Testis (tissue), 3 donors: ENCODE results near the gene LBHD2. TPM values are rescaled to one million over a fixed set of nuclear protein-coding genes. Genes with fewer than 3 reads are reported as not detected.

Source experiments
- DNase-seq: peaks from one replicate; pipeline ENCODE4 v3.0.0-alpha.2; 2019
- H3K27ac ChIP-seq, 2 donors: fragments of 200-600 bp; sonication (generic); one replicate each; pipeline ENCODE4 v1.5.1; 2019
- H3K27me3 ChIP-seq: fragments of 200-600 bp; sonication (generic); one replicate; pipeline ENCODE4 v1.5.1; 2019
- H3K36me3 ChIP-seq: fragments of 200-600 bp; sonication (generic); one replicate; pipeline ENCODE4 v1.5.1; 2017; ENCODE audit warnings: low read depth; ENCODE audit errors: missing control alignments
- H3K4me1 ChIP-seq: fragments of 200-600 bp; sonication (generic); one replicate; pipeline ENCODE4 v1.5.1; 2019
- H3K4me3 ChIP-seq, 2 donors: fragments of 200-600 bp; sonication (generic); one replicate each; pipeline ENCODE4 v1.5.1; 2017 to 2019
- H3K9me3 ChIP-seq: fragments of 200-600 bp; sonication (generic); one replicate; pipeline ENCODE4 v1.5.1; 2017
- POLR2A ChIP-seq: fragments of 450-650 bp; IDR thresholded peaks from one replicate; pipeline ENCODE4 v1.6.1; 2017; ENCODE audit warnings: antibody characterized with exemption, mild to moderate bottlenecking, moderate library complexity
- WGBS, 2 donors: methylation state at CpG; one replicate each; pipeline ENCODE4 v1.1.5; 2018; 5-methylcytosine and 5-hydroxymethylcytosine counted together
- intact Hi-C: fragments of 100-400 bp; cut with DNase I; formaldehyde crosslinking; loops from one replicate; pipeline ENCODE4 v1.15.1; 2023; ENCODE audit warnings: low total_unique reads
- polyA plus RNA-seq: library from polyadenylated mRNA; stranded (reverse); fragments of 350-450 nt; fragmentation: Illumina TruSeq; extraction: RNeasy Lipid Tissue Mini Kit (QIAGEN cat#74804); gene quantifications from one replicate; pipeline ENCODE4 v1.2.3, GENCODE V29; 2014; ENCODE audit warnings: low read depth, low replicate concordance; ENCODE audit not compliant: insufficient read depth
- total RNA-seq, 2 donors: library from RNA; depleted of rRNA; stranded (reverse); fragments of >200 nt; gene quantifications; one replicate each; pipeline ENCODE4 v1.2.3, GENCODE V29; 2016
- TF ChIP-seq, protein P1 (sequence below), 3 experiments: fragments of 450-650 bp in 2 of 3; fragments of 200-600 bp in 1 of 3; sonication (generic) in 1 of 3; IDR thresholded peaks; one replicate each; pipeline ENCODE4 v1.5.1; 2016 to 2019; ENCODE audit warnings: antibody characterized with exemption in 3 of 3, mild to moderate bottlenecking in 2 of 3, moderate library complexity in 1 of 3

The LBHD2 gene
- total and polyA plus RNA-seq, 3 donors from 2014 or later, result 1.9 to 5.6 (median 3.9) TPM

DNA sequence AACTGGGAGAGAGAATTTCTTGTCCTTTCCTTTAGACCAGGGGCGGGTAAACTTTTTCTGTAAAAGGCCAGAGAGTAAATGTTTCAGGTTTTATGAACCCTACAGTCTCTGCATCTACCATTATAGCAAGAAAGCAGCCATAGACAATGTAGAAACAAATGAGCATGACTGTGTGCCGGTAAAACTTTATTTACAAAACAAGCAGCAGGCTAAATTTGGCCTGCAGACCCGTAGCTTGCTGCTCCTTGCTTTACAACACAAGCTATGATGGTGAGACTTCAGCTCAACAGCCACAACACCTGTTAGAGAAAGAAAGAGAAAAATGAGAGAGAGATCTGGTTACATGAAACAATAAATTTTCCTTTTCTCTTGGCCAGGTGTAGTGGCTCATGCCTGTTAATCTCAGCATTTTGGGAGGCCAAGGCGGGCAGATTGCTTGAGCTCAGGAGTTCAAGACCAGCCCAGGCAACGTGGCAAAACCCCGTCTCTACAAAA lies 22.5 kb upstream of the LBHD2 start:
- H3K9me3 ChIP-seq, result no peaks in the 10 kb centered on the region
- 88 to 92% methylated on average over 6 of the region's 6 CpGs for WGBS, 2 donors
- H3K27me3 ChIP-seq, result no peaks in the 10 kb centered on the region

DNA sequence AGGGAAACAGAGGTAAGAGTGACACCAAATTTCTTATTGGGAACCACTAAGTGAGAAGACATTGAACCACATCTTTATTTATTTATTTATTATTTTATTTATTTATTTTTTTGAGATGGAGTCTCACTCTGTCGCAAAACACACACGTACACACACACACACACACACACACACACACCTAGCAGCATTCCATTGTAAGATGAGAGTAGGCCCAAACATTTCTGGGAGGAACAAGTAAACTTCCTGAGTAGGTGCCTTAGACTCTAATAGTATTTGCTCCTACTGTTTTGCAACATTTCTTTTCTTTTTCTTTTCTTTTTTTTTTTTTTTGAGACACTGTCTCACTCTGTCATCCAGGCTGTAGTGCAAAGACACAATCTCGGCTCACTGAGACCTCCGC lies 19.6 kb upstream of the LBHD2 start:
- H3K4me1 ChIP-seq, result peaks cover 6% of the 10 kb centered on the region
- TF ChIP-seq, protein P1, sequence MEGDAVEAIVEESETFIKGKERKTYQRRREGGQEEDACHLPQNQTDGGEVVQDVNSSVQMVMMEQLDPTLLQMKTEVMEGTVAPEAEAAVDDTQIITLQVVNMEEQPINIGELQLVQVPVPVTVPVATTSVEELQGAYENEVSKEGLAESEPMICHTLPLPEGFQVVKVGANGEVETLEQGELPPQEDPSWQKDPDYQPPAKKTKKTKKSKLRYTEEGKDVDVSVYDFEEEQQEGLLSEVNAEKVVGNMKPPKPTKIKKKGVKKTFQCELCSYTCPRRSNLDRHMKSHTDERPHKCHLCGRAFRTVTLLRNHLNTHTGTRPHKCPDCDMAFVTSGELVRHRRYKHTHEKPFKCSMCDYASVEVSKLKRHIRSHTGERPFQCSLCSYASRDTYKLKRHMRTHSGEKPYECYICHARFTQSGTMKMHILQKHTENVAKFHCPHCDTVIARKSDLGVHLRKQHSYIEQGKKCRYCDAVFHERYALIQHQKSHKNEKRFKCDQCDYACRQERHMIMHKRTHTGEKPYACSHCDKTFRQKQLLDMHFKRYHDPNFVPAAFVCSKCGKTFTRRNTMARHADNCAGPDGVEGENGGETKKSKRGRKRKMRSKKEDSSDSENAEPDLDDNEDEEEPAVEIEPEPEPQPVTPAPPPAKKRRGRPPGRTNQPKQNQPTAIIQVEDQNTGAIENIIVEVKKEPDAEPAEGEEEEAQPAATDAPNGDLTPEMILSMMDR (IDR thresholded peaks at IDR 0.05), result no peak
- no peak for TF ChIP-seq POLR2A
- H3K27ac ChIP-seq, result no peak overlapping the region
- DNase-seq, result no peak
- H3K27me3 ChIP-seq, result no peaks in the 10 kb centered on the region
- no peaks in the 10 kb centered on the region for H3K36me3 ChIP-seq
- 89 to 94% methylated on average over 4 of the region's 4 CpGs for WGBS, 2 donors
- H3K4me3 ChIP-seq, result no peak overlapping the region
- H3K9me3 ChIP-seq, result no peaks in the 10 kb centered on the region
- intact Hi-C loops, result no loop called here

More for the DNA sequence above, 22.5 kb upstream of the LBHD2 start:
- intact Hi-C loops, result no loop called here
- Histone ChIP-seq H3K4me1 (peaks cover 13% of the 10 kb centered on the region), H3K4me3 (no peak overlapping the region), H3K36me3 (no peaks in the 10 kb centered on the region), H3K27ac (no peak overlapping the region)
- TF ChIP-seq, protein P1 (IDR thresholded peaks at IDR 0.05), result no peak
- no peak for TF ChIP-seq POLR2A
- DNase-seq, result no peak

DNA sequence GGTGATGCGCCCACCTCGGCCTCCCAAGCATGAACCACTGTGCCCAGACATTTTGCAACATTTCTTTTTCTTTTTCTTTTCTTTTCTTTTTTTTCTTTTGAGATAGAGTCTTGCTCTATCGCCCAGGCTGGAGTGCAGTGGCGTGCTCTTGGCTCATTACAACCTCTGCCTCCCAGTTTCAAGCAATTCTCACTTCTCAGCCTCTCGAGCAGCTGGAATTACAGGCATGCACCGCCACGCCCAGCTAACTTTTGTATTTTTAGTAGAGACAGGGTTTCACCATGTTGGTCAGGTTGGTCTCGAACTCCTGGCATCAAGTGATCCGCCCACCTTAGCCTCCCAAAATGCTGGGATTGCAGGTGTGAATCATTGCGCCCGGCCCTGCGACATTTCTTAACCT lies 19.0 kb upstream of the LBHD2 start:
- no peak for DNase-seq
- Histone ChIP-seq H3K4me1 (peaks cover 5% of the 10 kb centered on the region), H3K27me3 (no peaks in the 10 kb centered on the region), H3K9me3 (no peaks in the 10 kb centered on the region), H3K36me3 (no peaks in the 10 kb centered on the region), H3K4me3 (no peak overlapping the region), H3K27ac (no peak overlapping the region)
- 90 to 93% methylated on average over 12 of the region's 12 CpGs for WGBS, 2 donors
- TF ChIP-seq, protein P1 (IDR thresholded peaks at IDR 0.05), result no peak
- no peak for TF ChIP-seq POLR2A
- intact Hi-C loops, result no loop called here

DNA sequence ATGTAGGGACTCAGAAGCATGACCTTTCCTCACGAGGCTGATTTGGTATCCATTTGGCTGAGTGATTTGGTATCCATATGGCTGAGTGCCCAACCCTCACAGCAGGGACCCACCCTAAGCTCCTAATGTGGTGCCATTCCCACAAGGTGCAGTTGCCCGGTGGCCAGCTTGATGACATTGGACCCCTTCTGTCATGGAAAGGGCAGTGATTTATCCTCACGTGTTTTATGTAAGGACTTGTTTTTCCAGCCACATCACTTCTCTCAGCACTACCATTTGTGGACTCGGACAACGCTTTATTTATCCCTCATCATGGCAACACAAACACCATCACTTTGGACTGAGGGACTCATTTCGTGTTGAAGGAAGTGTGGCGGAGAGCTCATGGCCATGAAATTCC lies 18.1 kb upstream of the LBHD2 start:
- peaks cover 5% of the 10 kb centered on the region for H3K4me1 ChIP-seq
- H3K36me3 ChIP-seq, result no peaks in the 10 kb centered on the region
- H3K27me3 ChIP-seq, result no peaks in the 10 kb centered on the region
- intact Hi-C loops, result no loop called here
- WGBS, 2 donors, result 74 to 83% methylated on average over 7 of the region's 7 CpGs
- no peak for TF ChIP-seq POLR2A
- TF ChIP-seq, protein P1 (IDR thresholded peaks at IDR 0.05), result no peak
- no peak overlapping the region for H3K4me3 ChIP-seq
- no peak for DNase-seq
- no peaks in the 10 kb centered on the region for H3K9me3 ChIP-seq
- no peak overlapping the region for H3K27ac ChIP-seq

DNA sequence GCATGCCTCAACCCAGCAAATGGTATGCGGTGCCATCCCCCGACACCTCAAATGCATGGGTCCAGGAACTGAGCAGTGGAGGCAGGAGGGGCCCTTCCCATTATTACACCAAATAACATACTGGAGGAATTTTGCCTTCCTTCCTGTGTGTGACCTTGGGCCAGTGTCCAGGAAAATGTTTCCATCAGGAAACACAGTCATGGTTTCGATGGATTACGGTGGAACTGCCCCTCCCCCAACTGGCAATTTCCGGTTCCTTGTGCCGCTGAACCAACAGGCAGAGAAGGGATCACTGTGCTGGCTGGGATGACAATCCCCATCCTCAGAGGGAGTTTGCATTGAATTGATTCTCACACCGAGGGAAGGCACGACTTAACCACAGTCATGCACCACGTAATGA lies 17.6 kb upstream of the LBHD2 start:
- DNase-seq, result no peak
- WGBS, 2 donors, result 79% methylated on average over 9 of the region's 9 CpGs
- H3K27ac ChIP-seq, result no peak overlapping the region
- no peaks in the 10 kb centered on the region for H3K36me3 ChIP-seq
- H3K4me3 ChIP-seq, result no peak overlapping the region
- intact Hi-C loops, result no loop called here
- H3K4me1 ChIP-seq, result peaks cover 8% of the 10 kb centered on the region
- TF ChIP-seq, protein P1 (IDR thresholded peaks at IDR 0.05), result no peak
- TF ChIP-seq POLR2A, result no peak
- no peaks in the 10 kb centered on the region for H3K27me3 ChIP-seq
- no peaks in the 10 kb centered on the region for H3K9me3 ChIP-seq
